ENCODE measurements around the gene TANGO6.

The TANGO6 gene

GRCh38 chr16:68814516-68814915, 28.8 kb upstream of the TANGO6 start:
- in situ Hi-C loops (cut with MboI; ENCODE audit: low sequenced_read_pairs, unreplicated experiment): no loop called here
- no peak for TF ChIP-seq CTCF (IDR thresholded peaks at IDR 0.05; ENCODE audit: borderline replicate concordance, control extremely low read depth, extremely low read depth, insufficient read depth, missing control alignments)

GRCh38 chr16:68823401-68824135, 19.8 kb upstream of the TANGO6 start:
- DNase-seq (ENCODE audit: low spot score): no peak
- TF ChIP-seq CTCF (IDR thresholded peaks at IDR 0.05; ENCODE audit: borderline replicate concordance, control extremely low read depth, extremely low read depth, insufficient read depth, missing control alignments): no peak
- in situ Hi-C loops (cut with MboI; ENCODE audit: low sequenced_read_pairs, unreplicated experiment): no loop called here

More at GRCh38 chr16:68814516-68814915, 28.8 kb upstream of the TANGO6 start:
- DNase-seq (ENCODE audit: low spot score): no peak

GRCh38 chr16:68825427-68825826, 17.9 kb upstream of the TANGO6 start:
- in situ Hi-C loops (cut with MboI; ENCODE audit: low sequenced_read_pairs, unreplicated experiment): no loop called here
- no peak for DNase-seq (ENCODE audit: low spot score)
- no peak for TF ChIP-seq CTCF (IDR thresholded peaks at IDR 0.05; ENCODE audit: borderline replicate concordance, control extremely low read depth, extremely low read depth, insufficient read depth, missing control alignments)

GRCh38 chr16:68826652-68827051, 16.7 kb upstream of the TANGO6 start:
- TF ChIP-seq CTCF (IDR thresholded peaks at IDR 0.05; ENCODE audit: borderline replicate concordance, control extremely low read depth, extremely low read depth, insufficient read depth, missing control alignments): no peak
- in situ Hi-C loops (cut with MboI; ENCODE audit: low sequenced_read_pairs, unreplicated experiment): no loop called here
- DNase-seq (ENCODE audit: low spot score): no peak

- no peak for DNase-seq (ENCODE audit: low spot score)
- in situ Hi-C loops (cut with MboI; ENCODE audit: low sequenced_read_pairs, unreplicated experiment): no loop called here
- TF ChIP-seq CTCF (IDR thresholded peaks at IDR 0.05; ENCODE audit: borderline replicate concordance, control extremely low read depth, extremely low read depth, insufficient read depth, missing control alignments): no peak
Measured at GRCh38 chr16:68833251-68833650, 10.1 kb upstream of the TANGO6 start.

GRCh38 chr16:68834550-68834949, 8.8 kb upstream of the TANGO6 start:
- TF ChIP-seq CTCF (IDR thresholded peaks at IDR 0.05; ENCODE audit: borderline replicate concordance, control extremely low read depth, extremely low read depth, insufficient read depth, missing control alignments): no peak
- in situ Hi-C loops (cut with MboI; ENCODE audit: low sequenced_read_pairs, unreplicated experiment): no loop called here
- DNase-seq (ENCODE audit: low spot score): no peak

Data from GM13976 (cell line).